Ovary (tissue), 3 donors: Measurements from ENCODE around the gene PADI1.

Experiments
- EP300 ChIP-seq: sonication (generic); formaldehyde crosslinking; IDR thresholded peaks from one replicate; pipeline ENCODE4 v1.6.1; 2017; ENCODE audit warnings: antibody characterized with exemption
- POLR2A ChIP-seq: fragments of 450-650 bp; IDR thresholded peaks from one replicate; pipeline ENCODE4 v1.6.1; 2017; ENCODE audit warnings: antibody characterized with exemption, mild to moderate bottlenecking, moderate library complexity
- TF ChIP-seq, protein P1 (sequence below), 3 donors: fragments of 450-650 bp in 2 of 3; fragments of 200-600 bp in 1 of 3; IDR thresholded peaks; one replicate each; pipeline versions ENCODE4 v1.5.1 to v1.8.0; 2016 to 2022; ENCODE audit warnings: antibody characterized with exemption in 3 of 3, mild to moderate bottlenecking in 1 of 3
- donor health status: DM: no; HTN: no; CAD: no.

DNA sequence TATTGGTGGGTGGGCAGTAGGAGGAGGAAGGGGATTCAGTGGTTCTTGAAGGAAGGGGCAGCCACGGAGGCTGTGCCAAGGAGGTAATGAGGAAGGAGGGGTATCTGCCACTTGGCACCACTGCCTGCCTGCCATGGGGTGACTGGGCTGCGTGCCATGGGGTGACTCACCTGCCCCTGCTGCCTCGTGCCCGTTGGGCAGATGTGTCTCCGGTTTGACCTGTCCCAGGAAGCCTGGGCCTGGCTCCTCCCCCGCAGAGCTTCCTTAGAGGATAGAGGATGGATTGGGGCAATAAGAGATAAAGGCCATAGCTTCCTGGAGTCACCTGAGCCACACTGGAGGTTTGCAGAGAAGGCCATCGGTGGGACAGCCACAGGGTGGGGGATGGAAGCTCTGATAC, 45.7 kb downstream of the PADI1 start:
- TF ChIP-seq POLR2A (no peak), EP300 (no peak)
- TF ChIP-seq, protein P1, sequence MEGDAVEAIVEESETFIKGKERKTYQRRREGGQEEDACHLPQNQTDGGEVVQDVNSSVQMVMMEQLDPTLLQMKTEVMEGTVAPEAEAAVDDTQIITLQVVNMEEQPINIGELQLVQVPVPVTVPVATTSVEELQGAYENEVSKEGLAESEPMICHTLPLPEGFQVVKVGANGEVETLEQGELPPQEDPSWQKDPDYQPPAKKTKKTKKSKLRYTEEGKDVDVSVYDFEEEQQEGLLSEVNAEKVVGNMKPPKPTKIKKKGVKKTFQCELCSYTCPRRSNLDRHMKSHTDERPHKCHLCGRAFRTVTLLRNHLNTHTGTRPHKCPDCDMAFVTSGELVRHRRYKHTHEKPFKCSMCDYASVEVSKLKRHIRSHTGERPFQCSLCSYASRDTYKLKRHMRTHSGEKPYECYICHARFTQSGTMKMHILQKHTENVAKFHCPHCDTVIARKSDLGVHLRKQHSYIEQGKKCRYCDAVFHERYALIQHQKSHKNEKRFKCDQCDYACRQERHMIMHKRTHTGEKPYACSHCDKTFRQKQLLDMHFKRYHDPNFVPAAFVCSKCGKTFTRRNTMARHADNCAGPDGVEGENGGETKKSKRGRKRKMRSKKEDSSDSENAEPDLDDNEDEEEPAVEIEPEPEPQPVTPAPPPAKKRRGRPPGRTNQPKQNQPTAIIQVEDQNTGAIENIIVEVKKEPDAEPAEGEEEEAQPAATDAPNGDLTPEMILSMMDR (IDR thresholded peaks at IDR 0.05): no peak
